IMR-90 (cell line): Measurements from ENCODE around the gene TSPO. TPM values are rescaled to one million over a fixed set of nuclear protein-coding genes. Genes with fewer than 3 reads are reported as not detected.

Source experiments
- ATAC-seq: fragments of 200-7000 bp; cut with Tn5 transposase; 2 replicates; pipeline ENCODE4 v1.9.1; 2020; ENCODE audit warnings: low read depth, mild to moderate bottlenecking, moderate library complexity
- BruUV-seq: library from RNA; stranded (reverse); fragments of 400-500 nt; replicated peaks from 2 replicates; lab custom pipeline; 2021; lab: Mats Ljungman, UMichigan
- CTCF ChIA-PET: fragments of 300-600 bp; formaldehyde crosslinking; extraction: SDS; loops from one replicate; lab custom pipeline; 2021; ENCODE audit warnings: antibody characterized with exemption; lab: Yijun Ruan, JAX
- POLR2A ChIA-PET: fragments of 300-600 bp; sonication (Branson Sonifier 250); formaldehyde crosslinking; loops from one replicate; lab custom pipeline; 2022; ENCODE audit warnings: antibody characterized with exemption; ENCODE audit not compliant: unreplicated experiment; lab: Charles Lee
- DNase-seq: peaks from one replicate; pipeline ENCODE4 v3.0.0; 2013
- H2AFZ ChIP-seq: replicated peaks from 2 replicates; pipeline ENCODE3; 2013; ENCODE audit warnings: low read length, mild to moderate bottlenecking; ENCODE audit not compliant: poor library complexity
- H2AK5ac ChIP-seq: 2 replicates; pipeline ENCODE4 v1.6.1; 2013; ENCODE audit warnings: low read depth, low read length, inconsistent platforms
- H2AK9ac ChIP-seq: replicated peaks from 2 replicates; pipeline ENCODE3; 2013; ENCODE audit warnings: mild to moderate bottlenecking, low read depth, low read length, moderate library complexity; ENCODE audit not compliant: poor library complexity
- H2BK120ac ChIP-seq: 2 replicates; pipeline ENCODE4 v1.6.1; 2013; ENCODE audit warnings: low read depth, low read length, inconsistent platforms
- H2BK15ac ChIP-seq: 3 replicates; pipeline ENCODE4 v1.6.1; 2013; ENCODE audit warnings: low read depth, low read length, inconsistent platforms
- H2BK20ac ChIP-seq: 2 replicates; pipeline ENCODE4 v1.6.1; 2013; ENCODE audit warnings: low read depth, mild to moderate bottlenecking, inconsistent platforms, low read length, moderate library complexity
- H2BK5ac ChIP-seq: 2 replicates; pipeline ENCODE4 v1.6.1; 2013; ENCODE audit warnings: mild to moderate bottlenecking, low read depth, low read length, inconsistent platforms; ENCODE audit not compliant: poor library complexity, severe bottlenecking
- H3K14ac ChIP-seq: replicated peaks from 2 replicates; pipeline ENCODE4 v1.6.1; 2013; ENCODE audit warnings: low read depth, low read length, inconsistent platforms
- H3K18ac ChIP-seq: 2 replicates; pipeline ENCODE4 v1.6.1; 2013; ENCODE audit warnings: low read depth, low read length, control low read depth
- H3K23ac ChIP-seq: 2 replicates; pipeline ENCODE4 v1.6.1; 2013; ENCODE audit warnings: low read depth, low read length, inconsistent platforms
- H3K27ac ChIP-seq: 2 replicates; pipeline ENCODE4 v1.5.1; 2013; ENCODE audit warnings: mild to moderate bottlenecking, control low read depth, low read length; ENCODE audit not compliant: insufficient read depth
- H3K27me3 ChIP-seq: 2 replicates; pipeline ENCODE4 v1.6.1; 2013; ENCODE audit warnings: low read length; ENCODE audit not compliant: control insufficient read depth, insufficient read depth
- H3K36me3 ChIP-seq: 2 replicates; pipeline ENCODE4 v1.6.1; 2013; ENCODE audit warnings: low read length, mixed read lengths; ENCODE audit not compliant: control insufficient read depth, insufficient read depth
- H3K4ac ChIP-seq: 2 replicates; pipeline ENCODE4 v1.6.1; 2013; ENCODE audit warnings: low read depth, low read length, inconsistent platforms
- H3K4me1 ChIP-seq: 2 replicates; pipeline ENCODE4 v1.6.1; 2013; ENCODE audit warnings: low read length, mixed read lengths; ENCODE audit not compliant: control insufficient read depth, insufficient read depth
- H3K4me2 ChIP-seq: 2 replicates; pipeline ENCODE4 v1.6.1; 2013; ENCODE audit warnings: low read depth, mild to moderate bottlenecking, control low read depth, low read length, moderate library complexity
- H3K4me3 ChIP-seq: 2 replicates; pipeline ENCODE4 v1.5.1; 2013; ENCODE audit warnings: low read depth, mild to moderate bottlenecking, control low read depth, low read length, moderate library complexity; ENCODE audit not compliant: insufficient read depth
- H3K56ac ChIP-seq: 2 replicates; pipeline ENCODE4 v1.6.1; 2013; ENCODE audit warnings: low read length, inconsistent platforms; ENCODE audit not compliant: insufficient read depth; ENCODE audit errors: extremely low read depth
- H3K79me1 ChIP-seq, 2 experiments: 2 replicates each; pipeline ENCODE4 v1.6.1; 2013; ENCODE audit warnings: low read length in 2 of 2, inconsistent platforms in 1 of 2, low read depth in 1 of 2
- H3K9ac ChIP-seq: 2 replicates; pipeline ENCODE4 v1.6.1; 2013; ENCODE audit warnings: low read depth, low read length, control low read depth
- H3K9me1 ChIP-seq: 2 replicates; pipeline ENCODE4 v1.6.1; 2013; ENCODE audit warnings: low read length, inconsistent platforms; ENCODE audit not compliant: insufficient read depth
- H3K9me3 ChIP-seq: 2 replicates; pipeline ENCODE4 v1.6.1; 2013; ENCODE audit warnings: low read length; ENCODE audit not compliant: control insufficient read depth, insufficient read depth
- H4K20me1 ChIP-seq: 2 replicates; pipeline ENCODE4 v1.6.1; 2013; ENCODE audit warnings: low read length, inconsistent platforms; ENCODE audit not compliant: insufficient read depth
- H4K5ac ChIP-seq: 2 replicates; pipeline ENCODE4 v1.6.1; 2013; ENCODE audit warnings: mild to moderate bottlenecking, low read depth, low read length, control low read depth
- H4K8ac ChIP-seq, 2 experiments: 2 replicates each; pipeline ENCODE4 v1.6.1; 2013; ENCODE audit warnings: low read depth in 2 of 2, low read length in 2 of 2, control low read depth in 1 of 2, inconsistent platforms in 1 of 2
- H4K91ac ChIP-seq: 2 replicates; pipeline ENCODE4 v1.6.1; 2013; ENCODE audit warnings: low read depth, low read length, inconsistent platforms; ENCODE audit not compliant: insufficient read depth
- BHLHE40 ChIP-seq: fragments of 150-350 bp; IDR thresholded peaks from 2 replicates; pipeline ENCODE4 v1.6.1; 2016; ENCODE audit warnings: mild to moderate bottlenecking, low read depth, low read length
- CEBPB ChIP-seq: IDR thresholded peaks from 2 replicates; pipeline ENCODE4 v1.6.1; 2012; ENCODE audit warnings: low read depth, low read length, improper control_type of control experiment
- CHD1 ChIP-seq: IDR thresholded peaks from 2 replicates; pipeline ENCODE4 v1.6.1; 2012; ENCODE audit warnings: low read depth, low read length, improper control_type of control experiment
- CTCF ChIP-seq: conservative IDR thresholded peaks from 2 replicates; pipeline ENCODE4 v1.5.1; 2012; ENCODE audit warnings: mild to moderate bottlenecking, low read depth, low read length, improper control_type of control experiment
- ELK1 ChIP-seq: fragments of 150-350 bp; IDR thresholded peaks from 2 replicates; pipeline ENCODE4 v1.6.1; 2016; ENCODE audit warnings: low read depth, mild to moderate bottlenecking, low read length, moderate library complexity, borderline replicate concordance
- FOS ChIP-seq: fragments of 150-350 bp; IDR thresholded peaks from 2 replicates; pipeline ENCODE4 v1.6.1; 2016; ENCODE audit warnings: low read depth, low read length
- MAFK ChIP-seq: IDR thresholded peaks from 2 replicates; pipeline ENCODE4 v1.6.1; 2012; ENCODE audit warnings: low read depth, low read length, improper control_type of control experiment
- MAZ ChIP-seq: IDR thresholded peaks from 2 replicates; pipeline ENCODE4 v1.6.1; 2012; ENCODE audit warnings: low read depth, mild to moderate bottlenecking, low read length, improper control_type of control experiment, moderate library complexity, borderline replicate concordance
- MXI1 ChIP-seq: IDR thresholded peaks from 2 replicates; pipeline ENCODE4 v1.6.1; 2012; ENCODE audit warnings: low read depth, mild to moderate bottlenecking, low read length, moderate library complexity, borderline replicate concordance
- NFE2L2 ChIP-seq: fragments of 150-350 bp; IDR thresholded peaks from 2 replicates; pipeline ENCODE4 v1.6.1; 2016; ENCODE audit warnings: low read depth, mild to moderate bottlenecking, low read length
- POLR2A ChIP-seq: IDR thresholded peaks from 2 replicates; pipeline ENCODE4 v1.6.1; 2012; ENCODE audit warnings: mild to moderate bottlenecking, low read depth, low read length
- RAD21 ChIP-seq: IDR thresholded peaks from 2 replicates; pipeline ENCODE4 v1.6.1; 2012; ENCODE audit warnings: low read length, improper control_type of control experiment
- RCOR1 ChIP-seq: IDR thresholded peaks from 2 replicates; pipeline ENCODE4 v1.6.1; 2012; ENCODE audit warnings: mild to moderate bottlenecking, low read length, improper control_type of control experiment; ENCODE audit not compliant: insufficient replicate concordance
- RFX5 ChIP-seq: IDR thresholded peaks from 2 replicates; pipeline ENCODE4 v1.8.0; 2012; ENCODE audit warnings: low read depth, mild to moderate bottlenecking, low read length, moderate library complexity
- SMC3 ChIP-seq: fragments of 150-350 bp; IDR thresholded peaks from 2 replicates; pipeline ENCODE4 v1.6.1; 2016; ENCODE audit warnings: low read depth, mild to moderate bottlenecking, antibody characterized with exemption, low read length, moderate library complexity
- USF2 ChIP-seq: fragments of 150-350 bp; IDR thresholded peaks from 2 replicates; pipeline ENCODE4 v1.6.1; 2017; ENCODE audit warnings: mild to moderate bottlenecking, antibody characterized with exemption, low read length, low read depth
- WGBS, 2 experiments: methylation state at CpG; one replicate each; pipeline versions ENCODE4 v1.1.5 to v1.1.7; 2013; ENCODE audit warnings: missing lambda C conversion rate in 2 of 2; ENCODE audit not compliant: insufficient read length in 1 of 2; ENCODE audit errors: extremely low coverage in 2 of 2; 5-methylcytosine and 5-hydroxymethylcytosine counted together
- dilution Hi-C: fragments of 300-500 bp; cut with HindIII; formaldehyde crosslinking; loops from one replicate; pipeline ENCODE4 v1.14.3; 2018; ENCODE audit warnings: low sequenced_read_pairs; ENCODE audit not compliant: unreplicated experiment
- in situ Hi-C: fragments of 300-500 bp; cut with MboI; formaldehyde crosslinking; loops from 3 replicates; pipeline ENCODE4 v1.14.3; 2019; ENCODE audit warnings: low sequenced_read_pairs, inconsistent platforms, mixed read lengths
- intact Hi-C: fragments of 100-400 bp; cut with micrococcal nuclease; formaldehyde crosslinking; loops from 2 replicates; pipeline ENCODE4 v1.10.0; 2022
- polyA plus RNA-seq, 3 experiments: library from polyadenylated mRNA; depleted of rRNA; stranded (reverse); fragments of >200 nt; gene quantifications; 2 replicates each; pipeline ENCODE4 v1.2.3, GENCODE V29; 2012; ENCODE audit warnings: low replicate concordance in 1 of 3
- total RNA-seq: library from RNA; depleted of rRNA; stranded (reverse); fragments of >200 nt; gene quantifications from 2 replicates; pipeline ENCODE4 v1.2.3, GENCODE V29; 2012

The TSPO gene
- total and polyA plus RNA-seq, 2 of the 4 experiments (the other 2 are of a cell fraction), result 115 to 297 TPM

GRCh38 chr22:43113526-43114251, 37.7 kb upstream of the TSPO start:
- no TSS peak for BruUV-seq
- Histone ChIP-seq H3K4me3 (no peak overlapping the region), H4K8ac (no peak overlapping the region), H3K9me1 (no peaks in the 10 kb centered on the region), H2AK9ac (no peak overlapping the region), H3K27ac (no peak overlapping the region), H4K20me1 (no peaks in the 10 kb centered on the region), H3K9me3 (no peaks in the 10 kb centered on the region), H3K14ac (no peak overlapping the region), H4K91ac (no peak overlapping the region), H2BK15ac (no peak overlapping the region), H2BK120ac (no peak overlapping the region), H3K79me1 (no peaks in the 10 kb centered on the region), H4K5ac (no peak overlapping the region), H2BK5ac (no peak overlapping the region), H3K4me2 (no peak overlapping the region), H3K4me1 (no peaks in the 10 kb centered on the region; the same call in 1 of the 2 replicates), H2BK20ac (no peak overlapping the region), H3K27me3 (peaks cover 57% of the 10 kb centered on the region), H3K23ac (no peak overlapping the region), H2AK5ac (no peak overlapping the region), H3K36me3 (no peaks in the 10 kb centered on the region), H2AFZ (peak overlapping the region; percentile 35), H3K4ac (no peak overlapping the region), H3K56ac (no peak overlapping the region), H3K18ac (no peak overlapping the region), H3K9ac (no peak overlapping the region)
- in situ Hi-C loops, result no loop called here
- ChIA-PET POLR2A (no interaction called here), CTCF (no interaction called here)
- ATAC-seq (no peak), DNase-seq (no peak)
- intact Hi-C loops, result no loop called here
- WGBS, 2 experiments, result 68% methylated on average over 4 of the region's 13 CpGs; no CpG with 5 or more reads in 1 of the 2 experiments
- TF ChIP-seq RFX5 (no peak), BHLHE40 (no peak), SMC3 (no peak), MAZ (no peak), FOS (no peak), RCOR1 (no peak), CTCF (no peak), CHD1 (no peak), CEBPB (no peak), MAFK (no peak), POLR2A (no peak), USF2 (no peak), NFE2L2 (no peak), RAD21 (no peak), MXI1 (no peak), ELK1 (no peak)
- dilution Hi-C loops, result no loop called here
